IMR-90 (cell line): Measurements from ENCODE around the gene PTPRN2. TPM values are rescaled to one million over a fixed set of nuclear protein-coding genes. Genes with fewer than 3 reads are reported as not detected.

ENCODE experiments used
- ATAC-seq: fragments of 200-7000 bp; cut with Tn5 transposase; 2 replicates; pipeline ENCODE4 v1.9.1; 2020; ENCODE audit warnings: low read depth, mild to moderate bottlenecking, moderate library complexity
- BruUV-seq: library from RNA; stranded (reverse); fragments of 400-500 nt; replicated peaks from 2 replicates; lab custom pipeline; 2021; lab: Mats Ljungman, UMichigan
- CTCF ChIA-PET: fragments of 300-600 bp; formaldehyde crosslinking; extraction: SDS; loops from one replicate; lab custom pipeline; 2021; ENCODE audit warnings: antibody characterized with exemption; lab: Yijun Ruan, JAX
- POLR2A ChIA-PET: fragments of 300-600 bp; sonication (Branson Sonifier 250); formaldehyde crosslinking; loops from one replicate; lab custom pipeline; 2022; ENCODE audit warnings: antibody characterized with exemption; ENCODE audit not compliant: unreplicated experiment; lab: Charles Lee
- DNase-seq: peaks from one replicate; pipeline ENCODE4 v3.0.0; 2013
- H2AFZ ChIP-seq: replicated peaks from 2 replicates; pipeline ENCODE3; 2013; ENCODE audit warnings: low read length, mild to moderate bottlenecking; ENCODE audit not compliant: poor library complexity
- H2AK5ac ChIP-seq: 2 replicates; pipeline ENCODE4 v1.6.1; 2013; ENCODE audit warnings: low read depth, low read length, inconsistent platforms
- H2AK9ac ChIP-seq: replicated peaks from 2 replicates; pipeline ENCODE3; 2013; ENCODE audit warnings: mild to moderate bottlenecking, low read depth, low read length, moderate library complexity; ENCODE audit not compliant: poor library complexity
- H2BK120ac ChIP-seq: 2 replicates; pipeline ENCODE4 v1.6.1; 2013; ENCODE audit warnings: low read depth, low read length, inconsistent platforms
- H2BK15ac ChIP-seq: 3 replicates; pipeline ENCODE4 v1.6.1; 2013; ENCODE audit warnings: low read depth, low read length, inconsistent platforms
- H2BK20ac ChIP-seq: 2 replicates; pipeline ENCODE4 v1.6.1; 2013; ENCODE audit warnings: low read depth, mild to moderate bottlenecking, inconsistent platforms, low read length, moderate library complexity
- H2BK5ac ChIP-seq: 2 replicates; pipeline ENCODE4 v1.6.1; 2013; ENCODE audit warnings: mild to moderate bottlenecking, low read depth, low read length, inconsistent platforms; ENCODE audit not compliant: poor library complexity, severe bottlenecking
- H3K14ac ChIP-seq: replicated peaks from 2 replicates; pipeline ENCODE4 v1.6.1; 2013; ENCODE audit warnings: low read depth, low read length, inconsistent platforms
- H3K18ac ChIP-seq: 2 replicates; pipeline ENCODE4 v1.6.1; 2013; ENCODE audit warnings: low read depth, low read length, control low read depth
- H3K23ac ChIP-seq: 2 replicates; pipeline ENCODE4 v1.6.1; 2013; ENCODE audit warnings: low read depth, low read length, inconsistent platforms
- H3K27ac ChIP-seq: 2 replicates; pipeline ENCODE4 v1.5.1; 2013; ENCODE audit warnings: mild to moderate bottlenecking, control low read depth, low read length; ENCODE audit not compliant: insufficient read depth
- H3K27me3 ChIP-seq: 2 replicates; pipeline ENCODE4 v1.6.1; 2013; ENCODE audit warnings: low read length; ENCODE audit not compliant: control insufficient read depth, insufficient read depth
- H3K36me3 ChIP-seq: 2 replicates; pipeline ENCODE4 v1.6.1; 2013; ENCODE audit warnings: low read length, mixed read lengths; ENCODE audit not compliant: control insufficient read depth, insufficient read depth
- H3K4ac ChIP-seq: 2 replicates; pipeline ENCODE4 v1.6.1; 2013; ENCODE audit warnings: low read depth, low read length, inconsistent platforms
- H3K4me1 ChIP-seq: 2 replicates; pipeline ENCODE4 v1.6.1; 2013; ENCODE audit warnings: low read length, mixed read lengths; ENCODE audit not compliant: control insufficient read depth, insufficient read depth
- H3K4me2 ChIP-seq: 2 replicates; pipeline ENCODE4 v1.6.1; 2013; ENCODE audit warnings: low read depth, mild to moderate bottlenecking, control low read depth, low read length, moderate library complexity
- H3K4me3 ChIP-seq: 2 replicates; pipeline ENCODE4 v1.5.1; 2013; ENCODE audit warnings: low read depth, mild to moderate bottlenecking, control low read depth, low read length, moderate library complexity; ENCODE audit not compliant: insufficient read depth
- H3K56ac ChIP-seq: 2 replicates; pipeline ENCODE4 v1.6.1; 2013; ENCODE audit warnings: low read length, inconsistent platforms; ENCODE audit not compliant: insufficient read depth; ENCODE audit errors: extremely low read depth
- H3K79me1 ChIP-seq, 2 experiments: 2 replicates each; pipeline ENCODE4 v1.6.1; 2013; ENCODE audit warnings: low read length in 2 of 2, inconsistent platforms in 1 of 2, low read depth in 1 of 2
- H3K9ac ChIP-seq: 2 replicates; pipeline ENCODE4 v1.6.1; 2013; ENCODE audit warnings: low read depth, low read length, control low read depth
- H3K9me1 ChIP-seq: 2 replicates; pipeline ENCODE4 v1.6.1; 2013; ENCODE audit warnings: low read length, inconsistent platforms; ENCODE audit not compliant: insufficient read depth
- H3K9me3 ChIP-seq: 2 replicates; pipeline ENCODE4 v1.6.1; 2013; ENCODE audit warnings: low read length; ENCODE audit not compliant: control insufficient read depth, insufficient read depth
- H4K20me1 ChIP-seq: 2 replicates; pipeline ENCODE4 v1.6.1; 2013; ENCODE audit warnings: low read length, inconsistent platforms; ENCODE audit not compliant: insufficient read depth
- H4K5ac ChIP-seq: 2 replicates; pipeline ENCODE4 v1.6.1; 2013; ENCODE audit warnings: mild to moderate bottlenecking, low read depth, low read length, control low read depth
- H4K8ac ChIP-seq, 2 experiments: 2 replicates each; pipeline ENCODE4 v1.6.1; 2013; ENCODE audit warnings: low read depth in 2 of 2, low read length in 2 of 2, control low read depth in 1 of 2, inconsistent platforms in 1 of 2
- H4K91ac ChIP-seq: 2 replicates; pipeline ENCODE4 v1.6.1; 2013; ENCODE audit warnings: low read depth, low read length, inconsistent platforms; ENCODE audit not compliant: insufficient read depth
- BHLHE40 ChIP-seq: fragments of 150-350 bp; IDR thresholded peaks from 2 replicates; pipeline ENCODE4 v1.6.1; 2016; ENCODE audit warnings: mild to moderate bottlenecking, low read depth, low read length
- CEBPB ChIP-seq: IDR thresholded peaks from 2 replicates; pipeline ENCODE4 v1.6.1; 2012; ENCODE audit warnings: low read depth, low read length, improper control_type of control experiment
- CHD1 ChIP-seq: IDR thresholded peaks from 2 replicates; pipeline ENCODE4 v1.6.1; 2012; ENCODE audit warnings: low read depth, low read length, improper control_type of control experiment
- CTCF ChIP-seq: conservative IDR thresholded peaks from 2 replicates; pipeline ENCODE4 v1.5.1; 2012; ENCODE audit warnings: mild to moderate bottlenecking, low read depth, low read length, improper control_type of control experiment
- ELK1 ChIP-seq: fragments of 150-350 bp; IDR thresholded peaks from 2 replicates; pipeline ENCODE4 v1.6.1; 2016; ENCODE audit warnings: low read depth, mild to moderate bottlenecking, low read length, moderate library complexity, borderline replicate concordance
- FOS ChIP-seq: fragments of 150-350 bp; IDR thresholded peaks from 2 replicates; pipeline ENCODE4 v1.6.1; 2016; ENCODE audit warnings: low read depth, low read length
- MAFK ChIP-seq: IDR thresholded peaks from 2 replicates; pipeline ENCODE4 v1.6.1; 2012; ENCODE audit warnings: low read depth, low read length, improper control_type of control experiment
- MAZ ChIP-seq: IDR thresholded peaks from 2 replicates; pipeline ENCODE4 v1.6.1; 2012; ENCODE audit warnings: low read depth, mild to moderate bottlenecking, low read length, improper control_type of control experiment, moderate library complexity, borderline replicate concordance
- MXI1 ChIP-seq: IDR thresholded peaks from 2 replicates; pipeline ENCODE4 v1.6.1; 2012; ENCODE audit warnings: low read depth, mild to moderate bottlenecking, low read length, moderate library complexity, borderline replicate concordance
- NFE2L2 ChIP-seq: fragments of 150-350 bp; IDR thresholded peaks from 2 replicates; pipeline ENCODE4 v1.6.1; 2016; ENCODE audit warnings: low read depth, mild to moderate bottlenecking, low read length
- POLR2A ChIP-seq: IDR thresholded peaks from 2 replicates; pipeline ENCODE4 v1.6.1; 2012; ENCODE audit warnings: mild to moderate bottlenecking, low read depth, low read length
- RAD21 ChIP-seq: IDR thresholded peaks from 2 replicates; pipeline ENCODE4 v1.6.1; 2012; ENCODE audit warnings: low read length, improper control_type of control experiment
- RCOR1 ChIP-seq: IDR thresholded peaks from 2 replicates; pipeline ENCODE4 v1.6.1; 2012; ENCODE audit warnings: mild to moderate bottlenecking, low read length, improper control_type of control experiment; ENCODE audit not compliant: insufficient replicate concordance
- RFX5 ChIP-seq: IDR thresholded peaks from 2 replicates; pipeline ENCODE4 v1.8.0; 2012; ENCODE audit warnings: low read depth, mild to moderate bottlenecking, low read length, moderate library complexity
- SMC3 ChIP-seq: fragments of 150-350 bp; IDR thresholded peaks from 2 replicates; pipeline ENCODE4 v1.6.1; 2016; ENCODE audit warnings: low read depth, mild to moderate bottlenecking, antibody characterized with exemption, low read length, moderate library complexity
- WGBS, 2 experiments: methylation state at CpG; one replicate each; pipeline versions ENCODE4 v1.1.5 to v1.1.7; 2013; ENCODE audit warnings: missing lambda C conversion rate in 2 of 2; ENCODE audit not compliant: insufficient read length in 1 of 2; ENCODE audit errors: extremely low coverage in 2 of 2; 5-methylcytosine and 5-hydroxymethylcytosine counted together
- dilution Hi-C: fragments of 300-500 bp; cut with HindIII; formaldehyde crosslinking; loops from one replicate; pipeline ENCODE4 v1.14.3; 2018; ENCODE audit warnings: low sequenced_read_pairs; ENCODE audit not compliant: unreplicated experiment
- in situ Hi-C: fragments of 300-500 bp; cut with MboI; formaldehyde crosslinking; loops from 3 replicates; pipeline ENCODE4 v1.14.3; 2019; ENCODE audit warnings: low sequenced_read_pairs, inconsistent platforms, mixed read lengths
- intact Hi-C: fragments of 100-400 bp; cut with micrococcal nuclease; formaldehyde crosslinking; loops from 2 replicates; pipeline ENCODE4 v1.10.0; 2022
- polyA plus RNA-seq, 3 experiments: library from polyadenylated mRNA; depleted of rRNA; stranded (reverse); fragments of >200 nt; gene quantifications; 2 replicates each; pipeline ENCODE4 v1.2.3, GENCODE V29; 2012; ENCODE audit warnings: low replicate concordance in 1 of 3
- total RNA-seq: library from RNA; depleted of rRNA; stranded (reverse); fragments of >200 nt; gene quantifications from 2 replicates; pipeline ENCODE4 v1.2.3, GENCODE V29; 2012
- TF ChIP-seq, protein P1 (sequence below): fragments of 150-350 bp; IDR thresholded peaks from 2 replicates; pipeline ENCODE4 v1.6.1; 2017; ENCODE audit warnings: mild to moderate bottlenecking, antibody characterized with exemption, low read length, low read depth

The PTPRN2 gene
- total and polyA plus RNA-seq, 2 of the 4 experiments (the other 2 are of a cell fraction): 0.03 TPM; not detected in 1

DNA sequence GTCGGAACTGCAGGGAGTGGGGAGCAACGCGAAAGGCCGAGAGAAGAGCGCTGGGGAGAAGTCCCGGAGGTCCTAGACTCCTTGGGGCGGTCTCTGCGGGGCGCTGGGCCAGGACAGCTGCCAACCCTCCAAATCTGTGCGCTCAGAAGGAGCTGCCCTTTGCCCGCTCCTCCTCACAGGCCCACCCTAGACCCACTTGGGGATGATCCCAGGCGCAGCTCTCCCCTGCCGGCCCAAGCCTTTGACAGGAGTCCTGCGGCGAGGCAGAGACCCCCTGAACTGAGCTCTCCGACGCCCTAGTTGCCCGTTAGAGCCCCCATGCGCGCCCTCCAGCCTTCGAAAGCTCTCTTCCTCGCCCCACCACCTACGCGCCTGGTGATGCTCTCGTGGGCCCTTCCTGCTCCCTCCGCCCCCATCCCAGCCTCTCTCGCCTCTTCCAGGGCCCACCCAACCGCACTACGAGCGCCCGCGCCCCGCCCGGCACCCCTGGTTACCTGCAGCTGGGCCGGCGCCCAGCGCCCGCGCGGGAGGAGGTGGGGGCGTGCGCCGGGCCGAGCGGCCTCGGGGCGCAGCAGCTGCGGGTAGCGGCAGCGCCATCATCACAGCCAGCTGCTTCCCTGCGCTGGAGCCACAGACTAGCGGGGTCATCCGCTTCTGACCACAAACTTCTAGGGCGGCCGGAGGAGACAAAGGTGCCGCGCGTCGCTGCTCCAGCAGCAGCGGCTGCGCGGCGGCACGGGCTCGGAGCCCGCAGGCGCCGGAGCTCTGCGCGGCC, 897.4 kb downstream of the PTPRN2 start:
- H4K20me1 ChIP-seq: no peaks in the 10 kb centered on the region
- no peak overlapping the region for H3K23ac ChIP-seq
- H3K9me3 ChIP-seq: no peaks in the 10 kb centered on the region
- no peak overlapping the region for H3K56ac ChIP-seq
- no peak overlapping the region for H3K4me2 ChIP-seq
- no peaks in the 10 kb centered on the region for H3K36me3 ChIP-seq
- H4K5ac ChIP-seq: no peak overlapping the region
- H3K9me1 ChIP-seq: no peaks in the 10 kb centered on the region
- no peak overlapping the region for H3K14ac ChIP-seq
- DNase-seq: no peak
- no peak overlapping the region for H4K8ac ChIP-seq
- no peak overlapping the region for H3K18ac ChIP-seq
- peak overlapping the region; percentile 28 for H2AK9ac ChIP-seq
- H4K91ac ChIP-seq: no peak overlapping the region
- no peak overlapping the region for H2AFZ ChIP-seq
- BruUV-seq: no TSS peak
- TF ChIP-seq RFX5: no peak
- TF ChIP-seq ELK1: no peak
- no peak for TF ChIP-seq MAFK
- TF ChIP-seq CHD1: no peak
- no peak for TF ChIP-seq RAD21
- no peak for TF ChIP-seq NFE2L2
- no peak for TF ChIP-seq CTCF
- no peak for TF ChIP-seq MXI1
- TF ChIP-seq CEBPB: no peak
- no peak for TF ChIP-seq BHLHE40
- TF ChIP-seq, protein P1, sequence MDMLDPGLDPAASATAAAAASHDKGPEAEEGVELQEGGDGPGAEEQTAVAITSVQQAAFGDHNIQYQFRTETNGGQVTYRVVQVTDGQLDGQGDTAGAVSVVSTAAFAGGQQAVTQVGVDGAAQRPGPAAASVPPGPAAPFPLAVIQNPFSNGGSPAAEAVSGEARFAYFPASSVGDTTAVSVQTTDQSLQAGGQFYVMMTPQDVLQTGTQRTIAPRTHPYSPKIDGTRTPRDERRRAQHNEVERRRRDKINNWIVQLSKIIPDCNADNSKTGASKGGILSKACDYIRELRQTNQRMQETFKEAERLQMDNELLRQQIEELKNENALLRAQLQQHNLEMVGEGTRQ: no peak
- no peak for TF ChIP-seq POLR2A
- no peak for TF ChIP-seq RCOR1
- TF ChIP-seq SMC3: no peak
- TF ChIP-seq MAZ: no peak
- no peak for TF ChIP-seq FOS
- no peak overlapping the region for H2AK5ac ChIP-seq
- no peaks in the 10 kb centered on the region for H3K4me1 ChIP-seq
- H2BK120ac ChIP-seq: no peak overlapping the region
- no peak overlapping the region for H3K27ac ChIP-seq
- in situ Hi-C loops: no loop called here
- WGBS, 2 experiments: 1% methylated on average over 46 of the region's 70 CpGs; no CpG with 5 or more reads in 1 of the 2 experiments
- H2BK20ac ChIP-seq: no peak overlapping the region
- H3K79me1 ChIP-seq: no peaks in the 10 kb centered on the region
- no peak overlapping the region for H3K4ac ChIP-seq
- H3K27me3 ChIP-seq: peaks cover 26% of the 10 kb centered on the region
- dilution Hi-C loops: no loop called here
- intact Hi-C loops: no loop called here
- CTCF ChIA-PET: no interaction called here
- no peak overlapping the region for H2BK15ac ChIP-seq
- no peak overlapping the region for H2BK5ac ChIP-seq
- ATAC-seq: no peak
- no peak overlapping the region for H3K4me3 ChIP-seq
- H3K9ac ChIP-seq: no peak overlapping the region
- POLR2A ChIA-PET: no interaction called here
